Mucosa of descending colon (tissue), 3 donors: ENCODE results near the gene MAGED1. TPM values are rescaled to one million over a fixed set of nuclear protein-coding genes. Genes with fewer than 3 reads are reported as not detected.
A peak's percentile ranks its signal among the peaks of the same experiment; 100 is the strongest.

ENCODE experiments used
- ATAC-seq: fragments of 200-7000 bp; cut with Tn5 transposase; one replicate; pipeline ENCODE4 v1.9.1; 2020; ENCODE audit warnings: mild to moderate bottlenecking, moderate library complexity
- DNase-seq, 3 donors: peaks; one replicate each; pipeline ENCODE4 v3.0.0-alpha.2; 2020
- H3K36me3 ChIP-seq: fragments of 200-600 bp; one replicate; pipeline ENCODE4 v1.8.0; 2021; ENCODE audit warnings: low read depth, mild to moderate bottlenecking
- H3K4me1 ChIP-seq: fragments of 200-600 bp; one replicate; pipeline ENCODE4 v1.8.0; 2021; ENCODE audit warnings: low read depth, mild to moderate bottlenecking
- H3K4me3 ChIP-seq: fragments of 200-600 bp; one replicate; pipeline ENCODE4 v1.8.0; 2021; ENCODE audit warnings: mild to moderate bottlenecking
- H3K9me3 ChIP-seq: fragments of 200-600 bp; one replicate; pipeline ENCODE4 v1.8.0; 2021; ENCODE audit warnings: mild to moderate bottlenecking
- intact Hi-C, 2 donors: fragments of 100-400 bp; cut with DNase I in 1 of 2; cut with micrococcal nuclease in 1 of 2; formaldehyde crosslinking; loops; one replicate each; pipeline versions ENCODE4 v1.11.0 to v1.11.1; 2022; cut with DNase I, micrococcal nuclease
- long read RNA-seq, 2 donors: library from polyadenylated mRNA; unstranded; transcript quantifications; one replicate each; pipeline ENCODE4 v2.0.0, GENCODE V29; 2019 to 2021
- total RNA-seq, 3 donors: library from RNA; stranded (reverse); fragmentation: NEBNext Ultra II Directional in 2 of 3; extraction: Animal tissue kit (Norgen Biotek cat#: 25700) in 2 of 3; gene quantifications; one replicate each; pipeline versions ENCODE4 v1.2.1 to v1.2.4, GENCODE V29; 2021 to 2023
- TF ChIP-seq, protein P1 (sequence below): fragments of 200-600 bp; IDR thresholded peaks from one replicate; pipeline ENCODE4 v1.8.0; 2022; ENCODE audit warnings: antibody characterized with exemption, mild to moderate bottlenecking
- donor health status: DM: no; HTN: no; CAD: no; lungs with moderate emphysema.
- donor health status: DM: no; HTN: no; CAD: no.
- donor health status: DM: no; HTN: yes; CAD: no.

MAGED1 gene, protein sequence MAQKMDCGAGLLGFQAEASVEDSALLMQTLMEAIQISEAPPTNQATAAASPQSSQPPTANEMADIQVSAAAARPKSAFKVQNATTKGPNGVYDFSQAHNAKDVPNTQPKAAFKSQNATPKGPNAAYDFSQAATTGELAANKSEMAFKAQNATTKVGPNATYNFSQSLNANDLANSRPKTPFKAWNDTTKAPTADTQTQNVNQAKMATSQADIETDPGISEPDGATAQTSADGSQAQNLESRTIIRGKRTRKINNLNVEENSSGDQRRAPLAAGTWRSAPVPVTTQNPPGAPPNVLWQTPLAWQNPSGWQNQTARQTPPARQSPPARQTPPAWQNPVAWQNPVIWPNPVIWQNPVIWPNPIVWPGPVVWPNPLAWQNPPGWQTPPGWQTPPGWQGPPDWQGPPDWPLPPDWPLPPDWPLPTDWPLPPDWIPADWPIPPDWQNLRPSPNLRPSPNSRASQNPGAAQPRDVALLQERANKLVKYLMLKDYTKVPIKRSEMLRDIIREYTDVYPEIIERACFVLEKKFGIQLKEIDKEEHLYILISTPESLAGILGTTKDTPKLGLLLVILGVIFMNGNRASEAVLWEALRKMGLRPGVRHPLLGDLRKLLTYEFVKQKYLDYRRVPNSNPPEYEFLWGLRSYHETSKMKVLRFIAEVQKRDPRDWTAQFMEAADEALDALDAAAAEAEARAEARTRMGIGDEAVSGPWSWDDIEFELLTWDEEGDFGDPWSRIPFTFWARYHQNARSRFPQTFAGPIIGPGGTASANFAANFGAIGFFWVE
- 10 to 100 TPM; 53.0 to 91.5 (median 57.4) TPM for total RNA-seq
- long read RNA-seq, donor 1, transcript MAGED1-204 (13 exons, 2,701 nt), result minor isoform, 8 of 66 reads
- long read RNA-seq, donor 1, transcript MAGED1-201 (13 exons, 2,747 nt), result major isoform, 19 of 66 reads
- long read RNA-seq, donor 1, partial matches to known transcripts, result 32 of 66 reads
- long read RNA-seq, donor 1, other reads (novel, unspliced or antisense), result 7 of 66 reads
- long read RNA-seq, donor 2, transcript MAGED1-201 (13 exons, 2,747 nt), result major isoform, 12 of 30 reads
- long read RNA-seq, donor 2, partial matches to known transcripts, result 10 of 30 reads
- long read RNA-seq, donor 2, other reads (novel, unspliced or antisense), result 5 of 30 reads

DNA sequence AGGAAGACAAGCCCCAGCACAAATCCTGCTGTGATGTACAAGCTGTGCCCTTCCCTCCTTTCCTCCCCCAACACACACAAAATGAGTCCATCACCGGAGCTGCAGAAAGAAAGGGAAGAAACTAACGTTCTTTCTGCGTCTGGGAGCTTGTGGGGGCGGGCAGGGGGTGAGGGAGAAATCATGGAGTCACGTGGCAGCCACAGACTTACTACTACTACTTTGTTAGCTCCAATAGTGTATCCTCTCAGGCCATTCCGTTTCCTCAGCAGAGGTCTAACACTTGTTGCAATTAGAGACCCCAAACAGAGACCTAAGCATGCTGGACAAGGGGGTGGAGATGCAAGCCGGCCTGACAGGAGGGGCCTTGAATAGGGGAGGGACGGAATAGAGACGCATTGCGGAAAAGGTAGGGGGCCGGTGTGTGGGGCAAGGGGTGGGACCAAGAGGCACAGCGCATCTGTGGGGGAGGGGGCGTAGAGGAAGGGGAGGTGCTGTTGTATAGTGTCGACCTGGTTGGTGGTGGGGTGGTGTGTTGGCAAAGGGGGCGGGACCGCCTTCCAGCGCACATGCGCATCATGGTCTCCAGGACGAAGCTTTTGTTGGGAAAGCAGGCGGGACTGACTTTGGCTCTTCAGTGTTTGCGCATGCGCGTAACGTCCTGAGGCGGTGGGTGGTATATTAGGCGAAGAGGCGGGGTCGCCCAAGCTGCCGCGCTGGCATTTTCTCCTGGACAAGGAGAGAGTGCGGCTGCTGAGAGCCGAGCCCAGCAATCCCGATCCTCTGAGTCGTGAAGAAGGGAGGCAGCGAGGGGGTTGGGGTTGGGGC lies at the start of gene MAGED1:
Gene MAGED1, plus strand, starts transcription at position 703 of the 825 bp plus-strand sequence. CDS start 682 bp downstream, outside the sequence.
- ATAC-seq, result peak; percentile 90
- peak; percentile 83 to 89 (median 88) for DNase-seq
- Histone ChIP-seq H3K9me3 (no peaks in the 10 kb centered on the region), H3K4me3 (peak within 1 kb of the TSS; percentile 28), H3K36me3 (no peaks in the 10 kb centered on the region), H3K4me1 (no peaks in the 10 kb centered on the region)
- intact Hi-C loops, result no loop called here
- TF ChIP-seq, protein P1, sequence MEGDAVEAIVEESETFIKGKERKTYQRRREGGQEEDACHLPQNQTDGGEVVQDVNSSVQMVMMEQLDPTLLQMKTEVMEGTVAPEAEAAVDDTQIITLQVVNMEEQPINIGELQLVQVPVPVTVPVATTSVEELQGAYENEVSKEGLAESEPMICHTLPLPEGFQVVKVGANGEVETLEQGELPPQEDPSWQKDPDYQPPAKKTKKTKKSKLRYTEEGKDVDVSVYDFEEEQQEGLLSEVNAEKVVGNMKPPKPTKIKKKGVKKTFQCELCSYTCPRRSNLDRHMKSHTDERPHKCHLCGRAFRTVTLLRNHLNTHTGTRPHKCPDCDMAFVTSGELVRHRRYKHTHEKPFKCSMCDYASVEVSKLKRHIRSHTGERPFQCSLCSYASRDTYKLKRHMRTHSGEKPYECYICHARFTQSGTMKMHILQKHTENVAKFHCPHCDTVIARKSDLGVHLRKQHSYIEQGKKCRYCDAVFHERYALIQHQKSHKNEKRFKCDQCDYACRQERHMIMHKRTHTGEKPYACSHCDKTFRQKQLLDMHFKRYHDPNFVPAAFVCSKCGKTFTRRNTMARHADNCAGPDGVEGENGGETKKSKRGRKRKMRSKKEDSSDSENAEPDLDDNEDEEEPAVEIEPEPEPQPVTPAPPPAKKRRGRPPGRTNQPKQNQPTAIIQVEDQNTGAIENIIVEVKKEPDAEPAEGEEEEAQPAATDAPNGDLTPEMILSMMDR, result no peak

DNA sequence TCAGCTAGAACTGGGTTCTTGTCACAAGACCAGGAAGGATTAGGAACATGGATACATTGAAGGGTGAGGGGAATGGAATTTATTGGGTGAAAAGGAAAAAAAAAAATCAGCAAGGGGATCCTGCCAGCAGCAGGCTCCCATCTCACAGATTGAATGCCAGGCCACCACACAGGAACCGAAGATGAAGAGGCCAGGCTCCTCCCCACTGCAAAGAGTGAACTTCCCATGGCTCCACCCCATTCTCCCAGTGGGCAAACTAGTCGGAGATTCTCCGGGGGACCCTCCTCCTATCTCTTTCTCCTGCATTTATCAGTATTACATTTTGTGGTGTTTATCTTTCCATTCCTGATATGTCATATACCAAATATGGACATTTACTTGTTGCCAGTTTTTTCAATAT lies 46.0 kb upstream of the MAGED1 start:
- no peaks in the 10 kb centered on the region for H3K4me1 ChIP-seq
- ATAC-seq (no peak), DNase-seq (no peak)
- intact Hi-C loops, result no loop called here
- no peak overlapping the region for H3K4me3 ChIP-seq
- no peaks in the 10 kb centered on the region for H3K36me3 ChIP-seq
- TF ChIP-seq, protein P1, result no peak
- no peaks in the 10 kb centered on the region for H3K9me3 ChIP-seq

DNA sequence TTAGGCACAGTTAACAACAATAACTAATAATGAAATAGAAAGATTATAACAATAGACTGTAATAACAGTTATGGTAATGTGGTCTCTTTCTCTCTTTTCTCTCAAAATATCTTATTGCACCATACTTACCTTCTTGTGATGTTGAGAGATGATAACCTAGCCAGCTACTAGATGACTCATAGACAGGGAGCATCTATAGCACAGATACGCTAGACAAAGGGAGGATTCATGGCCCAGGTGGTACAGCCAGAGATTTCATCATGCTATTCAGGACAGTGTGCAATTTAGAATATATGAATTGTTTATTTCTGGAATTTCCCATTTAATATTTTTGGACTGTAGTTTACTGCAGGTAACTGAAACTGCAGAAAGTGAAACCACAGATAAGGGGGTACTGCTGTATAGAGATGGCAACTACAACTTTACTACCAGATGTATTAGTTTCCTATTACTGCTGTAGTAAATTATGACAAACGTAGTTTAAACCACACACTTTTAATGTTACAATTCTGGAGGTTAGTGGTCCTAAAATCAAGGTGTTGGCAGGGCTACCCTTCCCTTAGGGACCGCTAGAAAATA lies 41.8 kb upstream of the MAGED1 start:
- ATAC-seq, result no peak
- H3K9me3 ChIP-seq, result no peaks in the 10 kb centered on the region
- DNase-seq, result no peak
- no peaks in the 10 kb centered on the region for H3K36me3 ChIP-seq
- H3K4me1 ChIP-seq, result no peaks in the 10 kb centered on the region
- intact Hi-C loops, result no loop called here
- no peak overlapping the region for H3K4me3 ChIP-seq
- TF ChIP-seq, protein P1, result no peak

DNA sequence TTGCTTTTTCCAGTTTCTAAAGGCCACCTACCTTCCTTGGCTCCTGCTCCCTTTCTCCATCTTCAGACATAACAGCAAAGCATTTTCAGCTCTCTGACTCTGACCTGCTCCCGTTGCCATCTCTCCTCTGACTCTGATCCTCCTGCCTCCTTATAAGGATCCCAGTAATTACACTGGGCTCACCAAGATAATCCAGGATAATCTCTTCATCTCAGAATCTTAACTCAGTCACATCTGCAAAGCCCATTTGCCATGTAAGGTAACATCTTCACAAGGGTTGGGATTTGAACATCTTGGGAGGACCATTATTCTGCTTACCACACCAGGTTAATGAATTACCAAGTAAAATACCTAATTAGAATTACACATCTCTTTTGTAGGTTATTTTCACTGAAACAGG lies 41.3 kb upstream of the MAGED1 start:
- Histone ChIP-seq H3K4me1 (no peaks in the 10 kb centered on the region), H3K4me3 (no peak overlapping the region), H3K36me3 (no peaks in the 10 kb centered on the region), H3K9me3 (no peaks in the 10 kb centered on the region)
- ATAC-seq (no peak), DNase-seq (no peak)
- intact Hi-C loops, result no loop called here
- TF ChIP-seq, protein P1, result no peak
